HFF-Myc (cell line): Measurements from ENCODE around the gene IGFBPL1.
A peak's percentile ranks its signal among the peaks of the same experiment; 100 is the strongest.

ENCODE experiments used
- DNase-seq: peaks from one replicate; pipeline ENCODE4 v3.0.0-alpha.2; 2011; ENCODE audit warnings: low read depth; ENCODE audit errors: extremely low read depth
- H3K4me3 ChIP-seq: replicated peaks from 2 replicates; pipeline ENCODE4 v1.5.1; 2011; ENCODE audit warnings: low read depth, mild to moderate bottlenecking, control low read depth, low read length
- TF ChIP-seq, protein P1 (sequence below): IDR thresholded peaks from 2 replicates; pipeline ENCODE4 v1.5.1; 2012; ENCODE audit warnings: mild to moderate bottlenecking, low read depth, low read length, control low read depth; ENCODE audit errors: missing control alignments

IGFBPL1 gene

DNA sequence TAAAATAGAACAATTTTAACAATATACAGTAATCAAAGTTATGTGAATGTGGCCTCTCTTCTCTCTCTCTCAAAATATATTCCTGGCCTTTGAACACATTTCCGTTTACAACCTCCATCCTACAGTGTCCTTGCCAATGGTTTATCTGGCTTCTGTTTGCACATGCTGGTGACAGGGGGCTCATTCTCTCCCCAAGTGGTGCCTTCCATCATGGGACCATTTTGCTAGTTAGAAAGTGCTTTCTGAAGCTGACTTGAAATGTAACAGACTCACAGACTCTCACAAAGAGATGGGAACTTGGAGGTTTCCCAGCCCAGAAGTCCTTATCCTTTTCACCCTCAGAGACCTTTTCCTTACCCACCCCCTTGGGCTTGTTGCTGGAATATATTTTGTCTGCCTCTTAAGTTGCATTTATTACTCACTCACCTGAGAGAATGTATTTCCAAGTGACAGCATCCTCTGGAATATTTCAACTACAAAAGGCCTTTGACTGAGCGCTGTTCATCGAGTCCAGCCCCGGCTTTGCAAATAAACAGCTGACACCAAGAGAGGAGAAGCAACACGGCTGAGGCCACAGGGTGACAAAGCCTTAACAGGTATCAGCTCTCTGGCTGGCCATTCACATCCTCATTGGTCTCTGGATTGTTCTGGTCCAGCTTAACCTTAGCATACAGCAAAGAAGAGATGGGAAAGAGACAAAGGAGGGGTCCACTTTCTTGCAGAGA lies 49.2 kb downstream of the IGFBPL1 start:
- TF ChIP-seq, protein P1, sequence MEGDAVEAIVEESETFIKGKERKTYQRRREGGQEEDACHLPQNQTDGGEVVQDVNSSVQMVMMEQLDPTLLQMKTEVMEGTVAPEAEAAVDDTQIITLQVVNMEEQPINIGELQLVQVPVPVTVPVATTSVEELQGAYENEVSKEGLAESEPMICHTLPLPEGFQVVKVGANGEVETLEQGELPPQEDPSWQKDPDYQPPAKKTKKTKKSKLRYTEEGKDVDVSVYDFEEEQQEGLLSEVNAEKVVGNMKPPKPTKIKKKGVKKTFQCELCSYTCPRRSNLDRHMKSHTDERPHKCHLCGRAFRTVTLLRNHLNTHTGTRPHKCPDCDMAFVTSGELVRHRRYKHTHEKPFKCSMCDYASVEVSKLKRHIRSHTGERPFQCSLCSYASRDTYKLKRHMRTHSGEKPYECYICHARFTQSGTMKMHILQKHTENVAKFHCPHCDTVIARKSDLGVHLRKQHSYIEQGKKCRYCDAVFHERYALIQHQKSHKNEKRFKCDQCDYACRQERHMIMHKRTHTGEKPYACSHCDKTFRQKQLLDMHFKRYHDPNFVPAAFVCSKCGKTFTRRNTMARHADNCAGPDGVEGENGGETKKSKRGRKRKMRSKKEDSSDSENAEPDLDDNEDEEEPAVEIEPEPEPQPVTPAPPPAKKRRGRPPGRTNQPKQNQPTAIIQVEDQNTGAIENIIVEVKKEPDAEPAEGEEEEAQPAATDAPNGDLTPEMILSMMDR = no peak
- H3K4me3 ChIP-seq = no peak overlapping the region
- no peak for DNase-seq

DNA sequence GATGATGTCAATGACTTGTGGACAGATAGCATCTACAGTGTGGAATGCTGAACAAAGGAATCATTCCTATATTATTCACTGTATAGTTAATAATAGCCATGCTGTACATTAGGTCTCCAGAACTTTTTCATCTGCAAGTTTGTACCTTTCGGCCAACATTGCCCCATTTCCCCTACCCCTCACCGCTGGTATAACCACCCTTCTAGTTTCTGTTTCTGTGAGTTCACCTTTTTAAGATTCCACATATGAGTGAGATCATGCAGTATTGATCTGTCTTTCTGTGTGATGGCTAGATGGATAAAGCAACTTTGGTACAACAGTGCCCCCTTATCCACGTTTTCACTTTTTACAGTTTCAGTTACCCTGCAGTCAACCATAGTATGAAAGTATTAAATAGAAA lies 50.6 kb downstream of the IGFBPL1 start:
- no peak for DNase-seq
- H3K4me3 ChIP-seq = no peak overlapping the region
- TF ChIP-seq, protein P1 = no peak

DNA sequence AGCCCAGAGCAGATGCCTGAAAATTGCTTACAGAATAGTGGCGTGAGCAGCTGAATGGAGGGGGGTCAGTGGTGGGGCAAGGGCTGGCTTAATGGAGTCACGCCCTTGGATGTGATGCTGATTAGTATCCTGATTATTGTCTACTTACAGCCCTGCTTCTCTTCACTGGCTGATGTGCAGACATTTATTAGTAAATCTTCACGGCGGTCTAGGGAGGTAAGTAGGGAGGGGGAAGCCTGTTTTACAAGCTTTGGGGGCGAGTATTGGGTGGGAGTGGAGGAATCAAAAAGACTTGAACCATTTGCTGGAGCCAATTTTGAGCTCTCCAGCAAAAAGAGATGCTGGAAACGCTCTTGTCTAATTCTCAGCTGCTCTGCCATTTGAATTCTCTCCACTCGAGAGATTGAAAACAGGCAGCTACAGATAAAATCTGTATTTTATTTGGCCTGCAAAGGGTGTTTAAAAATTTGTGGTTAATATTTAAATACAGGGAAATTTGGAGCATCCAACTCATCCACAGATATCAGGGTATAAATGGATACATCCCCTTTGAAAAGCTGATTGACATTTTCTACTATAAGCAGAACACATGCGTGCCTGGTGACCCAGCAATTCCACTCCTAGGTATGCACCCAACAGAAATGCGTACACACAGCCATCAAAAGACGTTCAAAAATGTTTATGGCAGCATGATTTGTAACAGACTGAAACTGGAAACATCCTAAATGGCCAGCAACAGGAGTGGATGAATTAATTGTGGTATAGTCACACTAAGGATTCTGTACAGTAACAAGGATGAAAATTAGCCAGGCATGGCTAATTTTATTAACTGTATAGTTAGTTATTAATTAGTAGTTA lies 51.3 kb downstream of the IGFBPL1 start:
- no peak overlapping the region for H3K4me3 ChIP-seq
- DNase-seq = no peak
- TF ChIP-seq, protein P1 = no peak

DNA sequence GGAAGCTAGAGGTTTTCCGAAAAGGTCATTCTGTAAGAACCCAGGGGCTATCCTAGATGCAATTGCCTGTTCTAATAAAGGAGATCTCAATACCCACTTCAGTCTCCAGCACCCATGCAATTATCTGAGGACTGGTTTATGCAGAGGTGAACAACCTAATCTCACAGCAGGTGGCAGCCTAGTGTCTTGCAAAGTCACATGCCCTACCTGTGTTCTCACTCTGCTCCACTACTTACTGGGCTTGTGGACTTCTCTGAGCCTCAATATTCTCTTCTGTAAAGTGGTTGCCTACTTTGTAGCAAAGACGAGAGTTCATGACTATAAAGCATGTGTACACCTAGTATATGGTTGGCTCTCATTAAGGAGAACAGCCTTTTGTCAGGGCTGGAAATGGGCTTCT lies 52.8 kb downstream of the IGFBPL1 start:
- TF ChIP-seq, protein P1 = peak; percentile 16
- DNase-seq = no peak
- H3K4me3 ChIP-seq = no peak overlapping the region

DNA sequence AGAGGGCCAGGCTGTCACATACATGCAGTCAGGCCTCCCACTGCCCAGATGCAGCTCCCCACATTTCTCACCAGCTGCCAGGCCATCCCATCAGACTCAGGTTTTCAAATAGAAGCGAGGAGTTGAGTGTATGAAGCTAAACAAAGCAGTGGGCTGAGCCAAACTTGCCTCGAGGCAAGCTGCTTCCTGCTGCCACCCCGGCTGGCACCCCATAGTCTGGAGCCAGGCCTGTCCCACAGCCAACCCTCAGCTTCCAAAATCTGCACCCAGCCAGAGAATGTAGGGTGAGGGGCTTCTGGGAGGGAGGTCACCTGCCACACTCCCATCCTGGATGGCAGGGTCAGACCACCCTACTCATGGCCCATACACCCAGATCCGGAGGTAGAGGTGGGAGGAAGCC lies 54.1 kb downstream of the IGFBPL1 start:
- H3K4me3 ChIP-seq = no peak overlapping the region
- TF ChIP-seq, protein P1 = no peak
- DNase-seq = no peak

DNA sequence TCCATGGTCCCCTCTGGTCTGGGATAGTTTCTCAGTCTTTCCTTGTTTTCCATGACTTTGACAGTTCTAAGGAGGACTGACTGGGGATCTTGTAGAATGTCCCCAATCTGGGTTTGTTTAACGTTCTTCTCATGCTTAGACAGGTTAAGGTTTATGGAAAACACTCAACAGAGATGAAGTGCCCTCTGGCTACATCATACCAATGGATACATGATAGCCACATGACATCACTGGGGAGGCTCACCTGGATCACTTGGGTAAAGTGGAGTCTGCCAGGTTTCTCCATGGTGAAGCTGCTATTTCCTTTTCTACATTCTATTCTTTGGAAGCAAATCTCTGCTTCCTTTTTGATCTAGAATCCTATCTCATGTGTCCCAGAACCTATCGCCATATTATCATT lies 55.5 kb downstream of the IGFBPL1 start:
- DNase-seq = no peak
- no peak overlapping the region for H3K4me3 ChIP-seq
- TF ChIP-seq, protein P1 = no peak
